HFFc6 (cell line): ENCODE results near the gene SPATA2. TPM values are rescaled to one million over a fixed set of nuclear protein-coding genes. Genes with fewer than 3 reads are reported as not detected.
"Not testable (repeated sequence)": the region's sequence is repeated elsewhere in the genome, so short reads cannot be mapped to it uniquely, and the experiment has no call there.

Experiments used
- DNase-seq: peaks from one replicate; pipeline ENCODE4 v3.0.0-alpha.2; 2018
- H3K27ac Mint-ChIP-seq: 2 replicates; pipeline ENCODE4 v1.8.0; 2020; ENCODE audit warnings: mild to moderate bottlenecking, mixed read lengths
- H3K27me3 Mint-ChIP-seq: 2 replicates; pipeline ENCODE4 v1.8.0; 2021; ENCODE audit warnings: mild to moderate bottlenecking, moderate library complexity, mixed read lengths; ENCODE audit not compliant: insufficient read depth
- H3K36me3 Mint-ChIP-seq: 2 replicates; pipeline ENCODE4 v1.8.0; 2021; ENCODE audit warnings: low read depth, mixed read lengths
- H3K4me1 Mint-ChIP-seq: 2 replicates; pipeline ENCODE4 v1.8.0; 2020; ENCODE audit warnings: low read depth, mixed read lengths
- H3K4me3 Mint-ChIP-seq: 2 replicates; pipeline ENCODE4 v1.8.0; 2020; ENCODE audit warnings: mild to moderate bottlenecking, moderate library complexity, mixed read lengths
- H3K9me3 Mint-ChIP-seq: 2 replicates; pipeline ENCODE4 v1.8.0; 2020; ENCODE audit warnings: mild to moderate bottlenecking, mixed read lengths
- total RNA-seq, 6 experiments: library from RNA; stranded (reverse); fragmentation: NEBNext Ultra II Directional; extraction: Animal tissue kit (Norgen Biotek cat#: 25700); gene quantifications; 2 replicates in 1 of 6; 3 replicates in 5 of 6; pipeline ENCODE4 v1.2.3, GENCODE V29; 2021
- TF ChIP-seq, protein P1 (sequence below): fragments of 200-600 bp; sonication (generic); IDR thresholded peaks from 2 replicates; pipeline ENCODE4 v1.5.0; 2021; ENCODE audit warnings: antibody characterized with exemption, mild to moderate bottlenecking

Gene SPATA2
- total RNA-seq, 6 experiments from 2014 or later = 6.9 to 8.0 (median 7.2) TPM

DNA sequence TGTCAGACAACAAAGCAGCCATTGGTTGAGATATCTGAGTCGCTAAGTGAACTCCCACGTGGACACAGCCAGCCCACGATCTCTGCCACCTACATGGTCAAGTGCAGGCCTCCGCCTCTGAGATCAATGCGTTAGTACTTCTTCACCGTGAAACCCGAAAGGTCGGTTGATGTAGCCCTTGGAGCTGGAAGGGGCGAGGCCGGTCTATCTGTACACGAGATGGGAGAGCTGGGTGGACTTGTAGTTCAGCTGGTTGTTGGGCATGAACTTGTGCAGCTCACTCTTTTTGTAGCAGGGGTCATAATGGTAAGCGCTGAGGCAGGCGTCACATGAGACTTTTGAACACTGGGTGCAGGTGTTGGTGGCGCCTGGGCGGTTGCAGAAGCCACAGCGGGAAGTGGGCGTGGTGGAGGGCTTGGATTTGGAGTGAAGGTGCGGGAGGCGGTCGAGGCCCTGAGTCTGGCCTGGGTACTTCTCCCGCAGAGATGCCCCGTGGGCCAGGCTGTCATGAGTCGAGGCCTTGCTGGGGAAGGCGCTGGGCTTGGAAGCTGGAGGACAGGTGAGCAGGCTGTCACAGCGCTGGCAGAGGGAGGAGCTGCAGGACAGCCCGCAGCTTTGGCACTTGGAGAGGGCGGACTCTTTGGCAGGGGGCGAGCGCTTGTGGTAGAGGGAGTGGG lies 9.8 kb downstream of the SPATA2 start:
- Mint-ChIP-seq H3K4me3 (no peak overlapping the region), H3K27ac (no peak overlapping the region), H3K36me3 (peaks cover 18% of the 10 kb centered on the region), H3K4me1 (0 out of 2 replicates have a peak, but pooled peaks cover 4% of the 10 kb centered on the region), H3K27me3 (no peaks in the 10 kb centered on the region), H3K9me3 (no peaks in the 10 kb centered on the region)
- TF ChIP-seq, protein P1, sequence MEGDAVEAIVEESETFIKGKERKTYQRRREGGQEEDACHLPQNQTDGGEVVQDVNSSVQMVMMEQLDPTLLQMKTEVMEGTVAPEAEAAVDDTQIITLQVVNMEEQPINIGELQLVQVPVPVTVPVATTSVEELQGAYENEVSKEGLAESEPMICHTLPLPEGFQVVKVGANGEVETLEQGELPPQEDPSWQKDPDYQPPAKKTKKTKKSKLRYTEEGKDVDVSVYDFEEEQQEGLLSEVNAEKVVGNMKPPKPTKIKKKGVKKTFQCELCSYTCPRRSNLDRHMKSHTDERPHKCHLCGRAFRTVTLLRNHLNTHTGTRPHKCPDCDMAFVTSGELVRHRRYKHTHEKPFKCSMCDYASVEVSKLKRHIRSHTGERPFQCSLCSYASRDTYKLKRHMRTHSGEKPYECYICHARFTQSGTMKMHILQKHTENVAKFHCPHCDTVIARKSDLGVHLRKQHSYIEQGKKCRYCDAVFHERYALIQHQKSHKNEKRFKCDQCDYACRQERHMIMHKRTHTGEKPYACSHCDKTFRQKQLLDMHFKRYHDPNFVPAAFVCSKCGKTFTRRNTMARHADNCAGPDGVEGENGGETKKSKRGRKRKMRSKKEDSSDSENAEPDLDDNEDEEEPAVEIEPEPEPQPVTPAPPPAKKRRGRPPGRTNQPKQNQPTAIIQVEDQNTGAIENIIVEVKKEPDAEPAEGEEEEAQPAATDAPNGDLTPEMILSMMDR = no peak
- DNase-seq = no peak

GRCh38 chr20:49904440-49905214 lies 10.7 kb downstream of the SPATA2 start:
- peaks cover 18% of the 10 kb centered on the region for H3K36me3 Mint-ChIP-seq
- no peaks in the 10 kb centered on the region for H3K9me3 Mint-ChIP-seq
- H3K4me3 Mint-ChIP-seq = no peak overlapping the region

DNA sequence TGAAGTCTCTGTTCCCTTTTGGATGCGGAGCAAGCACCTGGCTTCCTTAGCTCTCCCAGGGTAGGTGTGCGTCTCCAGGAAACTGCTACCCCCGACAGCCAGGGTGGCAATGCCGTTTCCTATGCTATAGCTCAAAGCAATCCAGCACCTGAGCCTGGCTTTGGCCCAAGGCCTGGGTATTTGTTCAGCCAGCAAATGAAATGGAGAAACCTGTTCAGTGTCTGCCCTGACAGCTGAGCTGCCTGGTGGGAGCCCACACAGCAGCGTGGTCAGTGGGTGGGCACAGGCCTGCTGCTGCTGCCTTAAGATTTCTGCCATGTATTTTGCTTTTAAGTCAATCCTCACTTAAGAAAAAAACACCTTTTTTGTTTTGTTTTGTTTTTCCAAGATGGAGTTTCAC lies 13.7 kb downstream of the SPATA2 start:
- peaks cover 17% of the 10 kb centered on the region for H3K36me3 Mint-ChIP-seq

More at GRCh38 chr20:49904440-49905214, 10.7 kb downstream of the SPATA2 start:
- DNase-seq = no peak
- Mint-ChIP-seq H3K4me1 (0 out of 2 replicates have a peak, but pooled peaks cover 4% of the 10 kb centered on the region), H3K27me3 (no peaks in the 10 kb centered on the region), H3K27ac (no peak overlapping the region)
- TF ChIP-seq, protein P1 = no peak

DNA sequence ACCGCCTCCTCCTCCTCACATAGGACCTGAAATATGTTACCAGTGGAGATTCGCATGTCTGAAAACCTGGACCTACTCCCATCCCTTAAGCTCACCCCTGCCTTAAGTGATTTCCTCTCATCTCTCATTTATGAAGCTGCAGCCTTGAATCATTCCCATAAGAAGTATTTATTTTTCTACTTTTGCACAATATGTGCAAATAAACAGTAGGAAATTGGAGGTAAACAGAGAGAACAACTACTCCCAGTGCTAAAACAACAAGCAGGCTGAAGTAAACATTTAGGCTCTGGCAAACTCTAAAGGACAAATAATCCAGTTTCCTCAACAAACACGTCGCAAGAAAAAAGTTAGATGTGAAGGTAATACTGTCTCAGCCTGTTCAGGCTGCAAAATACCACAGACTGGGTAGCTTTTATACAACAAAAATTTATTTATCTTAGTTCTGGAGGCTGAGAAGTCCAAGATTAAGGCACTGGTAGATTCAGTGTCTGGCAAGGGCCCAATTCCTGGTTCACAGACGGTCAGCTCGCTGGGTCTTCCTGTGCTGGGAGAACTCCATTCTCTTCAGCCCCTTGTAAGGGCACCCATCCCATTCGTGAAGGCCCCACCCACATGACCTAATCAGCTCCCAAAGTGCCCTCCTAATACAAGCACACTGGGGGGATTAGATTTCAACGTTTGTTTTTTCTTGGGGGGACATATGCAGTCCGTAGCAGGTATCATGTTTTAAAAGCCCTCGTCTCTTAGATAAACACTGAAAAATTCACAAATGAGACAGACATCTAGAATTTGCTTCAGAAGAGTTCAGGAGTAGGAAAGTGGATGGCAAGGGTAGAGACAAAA lies 15.6 kb downstream of the SPATA2 start:
- DNase-seq = no peak
- Mint-ChIP-seq H3K4me3 (no peak overlapping the region), H3K36me3 (peaks cover 3% of the 10 kb centered on the region), H3K4me1 (0 out of 2 replicates have a peak, but pooled peaks cover 4% of the 10 kb centered on the region), H3K9me3 (no peaks in the 10 kb centered on the region), H3K27me3 (no peaks in the 10 kb centered on the region), H3K27ac (no peak overlapping the region)
- TF ChIP-seq, protein P1 = no peak

More for the DNA sequence above, 13.7 kb downstream of the SPATA2 start:
- TF ChIP-seq, protein P1 = no peak
- 0 out of 2 replicates have a peak, but pooled peaks cover 4% of the 10 kb centered on the region for H3K4me1 Mint-ChIP-seq
- H3K4me3 Mint-ChIP-seq = no peak overlapping the region
- DNase-seq = no peak
- no peak overlapping the region for H3K27ac Mint-ChIP-seq
- no peaks in the 10 kb centered on the region for H3K9me3 Mint-ChIP-seq
- no peaks in the 10 kb centered on the region for H3K27me3 Mint-ChIP-seq

GRCh38 chr20:49896204-49896603 lies 19.1 kb downstream of the SPATA2 start:
- no peak overlapping the region for H3K27ac Mint-ChIP-seq
- H3K9me3 Mint-ChIP-seq = no peaks in the 10 kb centered on the region
- no peak overlapping the region for H3K4me3 Mint-ChIP-seq
- DNase-seq = no peak
- TF ChIP-seq, protein P1 = no peak
- H3K4me1 Mint-ChIP-seq = 0 out of 2 replicates have a peak, but pooled peaks cover 17% of the 10 kb centered on the region
- H3K27me3 Mint-ChIP-seq = no peaks in the 10 kb centered on the region; the same call in 1 of the 2 replicates
- H3K36me3 Mint-ChIP-seq = no peaks in the 10 kb centered on the region

DNA sequence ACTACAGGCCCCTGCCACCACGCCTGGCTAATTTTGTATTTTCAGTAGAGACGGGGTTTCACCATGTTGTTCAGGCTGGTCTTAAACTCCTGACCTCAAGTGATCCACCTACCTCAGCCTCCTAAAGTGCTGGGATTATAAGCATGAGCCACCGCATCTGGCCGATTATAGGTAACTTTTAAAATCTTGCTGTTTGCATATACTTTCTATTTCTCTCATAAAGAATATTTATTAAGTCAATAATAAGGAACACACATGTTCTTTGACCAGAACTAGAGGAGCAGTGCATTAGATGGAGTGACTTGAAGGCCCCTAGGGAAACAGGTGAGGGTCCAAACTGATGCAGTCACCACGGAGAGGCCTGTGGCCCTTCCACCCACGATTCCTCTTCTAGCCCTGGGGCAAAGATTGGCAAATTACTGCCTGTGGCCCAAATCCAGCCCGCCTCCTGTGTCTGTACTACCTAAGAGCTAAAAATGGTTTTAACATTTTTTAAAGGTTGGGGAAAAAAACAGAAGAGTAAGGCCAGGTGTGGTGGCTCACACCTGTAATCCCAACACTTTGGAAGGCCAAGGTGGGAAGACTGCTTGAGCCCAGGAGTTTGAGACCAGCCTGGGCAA lies 19.7 kb downstream of the SPATA2 start:
- not testable (repeated sequence) for H3K36me3 Mint-ChIP-seq, DNase-seq, H3K27me3 Mint-ChIP-seq

More for the DNA sequence above, 19.7 kb downstream of the SPATA2 start:
- not testable (repeated sequence) for H3K4me3 Mint-ChIP-seq, H3K9me3 Mint-ChIP-seq, H3K27ac Mint-ChIP-seq
- H3K4me1 Mint-ChIP-seq = 0 out of 2 replicates have a peak, but pooled peaks cover 13% of the 10 kb centered on the region
